PC-9 (cell line): ENCODE data around the gene NF2.

ENCODE experiments used
- CTCF ChIP-seq: fragments of 200-600 bp; sonication (generic); conservative IDR thresholded peaks from 2 replicates; pipeline ENCODE4 v1.6.1; 2017; ENCODE audit warnings: mixed run types, antibody characterized with exemption, mild to moderate bottlenecking, moderate library complexity
- EZH2 ChIP-seq: fragments of 200-600 bp; sonication (generic); IDR thresholded peaks from 2 replicates; pipeline ENCODE4 v1.8.0; 2017; ENCODE audit warnings: antibody characterized with exemption, low read depth

GRCh38 chr22:29726512-29727130 is 123.2 kb downstream of the NF2 start:
- TF ChIP-seq CTCF = no peak
- TF ChIP-seq EZH2 = no peak
